DND-41 (cell line): ENCODE data around the gene HSD17B10.

ENCODE experiments used
- CTCF ChIP-seq: IDR thresholded peaks from 2 replicates; pipeline ENCODE4 v1.5.1; 2012; ENCODE audit warnings: borderline replicate concordance, low read length, moderate library complexity, mild to moderate bottlenecking; ENCODE audit not compliant: poor library complexity, severe bottlenecking; ENCODE audit errors: extremely low read depth
- EZH2 ChIP-seq: IDR thresholded peaks from 3 replicates; pipeline ENCODE4 v1.6.1; 2012; ENCODE audit warnings: borderline replicate concordance, low read depth, mild to moderate bottlenecking, moderate library complexity, low read length, inconsistent platforms; ENCODE audit not compliant: severe bottlenecking

DNA sequence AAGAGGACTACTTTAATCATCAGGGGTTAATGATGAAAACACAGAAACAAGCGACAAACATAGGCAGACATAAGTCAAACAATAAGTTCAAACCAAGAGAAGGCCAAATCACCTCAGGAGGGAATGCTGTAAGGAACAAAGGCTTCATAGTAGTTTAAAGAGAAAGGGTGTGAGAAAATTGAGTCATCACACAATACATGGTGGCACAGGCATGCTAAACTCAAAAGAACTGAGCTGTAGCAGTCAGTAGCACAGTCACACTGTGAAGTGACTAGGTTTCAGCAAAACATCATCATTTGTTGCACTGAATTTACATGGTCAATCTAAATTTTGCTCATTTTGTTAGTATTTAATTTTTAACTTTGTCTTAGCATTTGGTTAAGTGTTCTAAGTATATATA is 36.0 kb downstream of the HSD17B10 start:
- TF ChIP-seq EZH2 (no peak), CTCF (no peak)
